Type B pancreatic cell (in vitro differentiated cells): ENCODE measurements around the gene GLIS1. TPM values are rescaled to one million over a fixed set of nuclear protein-coding genes. Genes with fewer than 3 reads are reported as not detected.
A peak's percentile ranks its signal among the peaks of the same experiment; 100 is the strongest.

Experiments used
- DNase-seq: peaks from one replicate; pipeline ENCODE4 v3.0.0; 2021; ENCODE audit warnings: mixed read lengths; ENCODE audit not compliant: unreplicated experiment; ENCODE audit errors: extremely low spot score
- H3K27ac Mint-ChIP-seq: 2 replicates; pipeline ENCODE4 v1.8.0; 2021; ENCODE audit warnings: mild to moderate bottlenecking, mixed read lengths
- H3K27me3 Mint-ChIP-seq: 2 replicates; pipeline ENCODE4 v1.8.0; 2021; ENCODE audit warnings: mixed read lengths
- H3K36me3 Mint-ChIP-seq: 2 replicates; pipeline ENCODE4 v1.8.0; 2021; ENCODE audit warnings: mixed read lengths
- H3K4me1 Mint-ChIP-seq: one replicate; pipeline ENCODE4 v1.8.0; 2021; ENCODE audit warnings: mixed read lengths; ENCODE audit not compliant: unreplicated experiment
- H3K4me3 Mint-ChIP-seq: 2 replicates; pipeline ENCODE4 v1.8.0; 2021; ENCODE audit warnings: mild to moderate bottlenecking, mixed read lengths
- H3K9me3 Mint-ChIP-seq: 2 replicates; pipeline ENCODE4 v1.8.0; 2021; ENCODE audit warnings: mixed read lengths
- CTCF ChIP-seq: fragments of 200-600 bp; sonication (generic); conservative IDR thresholded peaks from 2 replicates; pipeline ENCODE4 v1.5.0; 2021; ENCODE audit warnings: antibody characterized with exemption, mild to moderate bottlenecking
- total RNA-seq: library from RNA; stranded (reverse); gene quantifications from 2 replicates; pipeline ENCODE4 v1.2.1, GENCODE V29; 2021; ENCODE audit warnings: low replicate concordance

GLIS1 gene
- total RNA-seq, 1 donor from 2014 or later, result 2.1 TPM

GRCh38 chr1:53686965-53687267 is 52.0 kb downstream of the GLIS1 start:
- Mint-ChIP-seq H3K27me3 (peaks cover 69% of the 10 kb centered on the region), H3K9me3 (no peaks in the 10 kb centered on the region), H3K27ac (no peak overlapping the region), H3K4me3 (no peak overlapping the region), H3K36me3 (no peaks in the 10 kb centered on the region), H3K4me1 (peaks cover 45% of the 10 kb centered on the region)
- no peak for TF ChIP-seq CTCF
- DNase-seq, result no peak

GRCh38 chr1:53686091-53686964 is 52.6 kb downstream of the GLIS1 start:
- H3K4me1 Mint-ChIP-seq, result peaks cover 48% of the 10 kb centered on the region
- peaks cover 66% of the 10 kb centered on the region for H3K27me3 Mint-ChIP-seq
- DNase-seq, result no peak
- H3K9me3 Mint-ChIP-seq, result no peaks in the 10 kb centered on the region
- H3K4me3 Mint-ChIP-seq, result peak overlapping the region; percentile 72
- no peak for TF ChIP-seq CTCF
- H3K36me3 Mint-ChIP-seq, result no peaks in the 10 kb centered on the region
- H3K27ac Mint-ChIP-seq, result peak overlapping the region; percentile 63

- Mint-ChIP-seq H3K4me3 (peak overlapping the region; percentile 72), H3K4me1 (peaks cover 48% of the 10 kb centered on the region), H3K27ac (peak overlapping the region; percentile 63), H3K9me3 (no peaks in the 10 kb centered on the region), H3K36me3 (no peaks in the 10 kb centered on the region), H3K27me3 (peaks cover 66% of the 10 kb centered on the region)
- DNase-seq, result no peak
- no peak for TF ChIP-seq CTCF
Measured at GRCh38 chr1:53685272-53686051, 53.5 kb downstream of the GLIS1 start.

- peak overlapping the region; percentile 72 for H3K4me3 Mint-ChIP-seq
- peaks cover 48% of the 10 kb centered on the region for H3K4me1 Mint-ChIP-seq
- no peaks in the 10 kb centered on the region for H3K9me3 Mint-ChIP-seq
- no peak for TF ChIP-seq CTCF
- H3K27ac Mint-ChIP-seq, result peak overlapping the region; percentile 13
- H3K36me3 Mint-ChIP-seq, result no peaks in the 10 kb centered on the region
- peaks cover 73% of the 10 kb centered on the region for H3K27me3 Mint-ChIP-seq
- no peak for DNase-seq
Measured at GRCh38 chr1:53684741-53685140, 54.2 kb downstream of the GLIS1 start.

GRCh38 chr1:53683986-53684740 is 54.8 kb downstream of the GLIS1 start:
- H3K4me1 Mint-ChIP-seq, result peaks cover 46% of the 10 kb centered on the region
- peak overlapping the region; percentile 13 for H3K27ac Mint-ChIP-seq
- no peaks in the 10 kb centered on the region for H3K36me3 Mint-ChIP-seq
- H3K9me3 Mint-ChIP-seq, result no peaks in the 10 kb centered on the region
- no peak for DNase-seq
- peaks cover 71% of the 10 kb centered on the region for H3K27me3 Mint-ChIP-seq
- peak overlapping the region; percentile 72 for H3K4me3 Mint-ChIP-seq
- no peak for TF ChIP-seq CTCF
